BLaER1 (cell line): ENCODE measurements around the gene C1QL2.

Source experiments
- H3K27ac ChIP-seq: shearing (Covaris generic); formaldehyde crosslinking; 2 replicates; pipeline ENCODE4 v1.8.1; 2022
- H3K27me3 ChIP-seq: shearing (Covaris generic); formaldehyde crosslinking; 2 replicates; pipeline ENCODE4 v1.8.1; 2022
- H3K36me3 ChIP-seq: shearing (Covaris generic); formaldehyde crosslinking; 2 replicates; pipeline ENCODE4 v1.8.1; 2022
- H3K4me1 ChIP-seq: shearing (Covaris generic); formaldehyde crosslinking; 2 replicates; pipeline ENCODE4 v1.8.1; 2022
- H3K4me2 ChIP-seq: shearing (Covaris generic); formaldehyde crosslinking; 2 replicates; pipeline ENCODE4 v1.8.1; 2022
- H3K4me3 ChIP-seq: shearing (Covaris generic); formaldehyde crosslinking; 2 replicates; pipeline ENCODE4 v1.8.1; 2022
- H3K9ac ChIP-seq: shearing (Covaris generic); formaldehyde crosslinking; 2 replicates; pipeline ENCODE4 v1.8.1; 2022
- H3K9me3 ChIP-seq: shearing (Covaris generic); formaldehyde crosslinking; 2 replicates; pipeline ENCODE4 v1.8.1; 2022
- H4K20me1 ChIP-seq: shearing (Covaris generic); formaldehyde crosslinking; 2 replicates; pipeline ENCODE4 v1.8.1; 2022
- Cebpa-rat ChIP-seq: shearing (Covaris generic); IDR thresholded peaks from 2 replicates; pipeline ENCODE4 v1.8.1; 2022

C1QL2 gene

GRCh38 chr2:119169717-119170116 is 11.2 kb upstream of the C1QL2 start:
- no peak overlapping the region for H3K27ac ChIP-seq
- no peaks in the 10 kb centered on the region for H3K36me3 ChIP-seq
- no peak overlapping the region for H3K9ac ChIP-seq
- no peaks in the 10 kb centered on the region for H3K4me1 ChIP-seq
- H3K27me3 ChIP-seq: no peaks in the 10 kb centered on the region
- H3K4me2 ChIP-seq: no peak overlapping the region
- H3K4me3 ChIP-seq: no peak overlapping the region
- no peak for TF ChIP-seq Cebpa-rat
- no peaks in the 10 kb centered on the region for H3K9me3 ChIP-seq
- H4K20me1 ChIP-seq: no peaks in the 10 kb centered on the region

DNA sequence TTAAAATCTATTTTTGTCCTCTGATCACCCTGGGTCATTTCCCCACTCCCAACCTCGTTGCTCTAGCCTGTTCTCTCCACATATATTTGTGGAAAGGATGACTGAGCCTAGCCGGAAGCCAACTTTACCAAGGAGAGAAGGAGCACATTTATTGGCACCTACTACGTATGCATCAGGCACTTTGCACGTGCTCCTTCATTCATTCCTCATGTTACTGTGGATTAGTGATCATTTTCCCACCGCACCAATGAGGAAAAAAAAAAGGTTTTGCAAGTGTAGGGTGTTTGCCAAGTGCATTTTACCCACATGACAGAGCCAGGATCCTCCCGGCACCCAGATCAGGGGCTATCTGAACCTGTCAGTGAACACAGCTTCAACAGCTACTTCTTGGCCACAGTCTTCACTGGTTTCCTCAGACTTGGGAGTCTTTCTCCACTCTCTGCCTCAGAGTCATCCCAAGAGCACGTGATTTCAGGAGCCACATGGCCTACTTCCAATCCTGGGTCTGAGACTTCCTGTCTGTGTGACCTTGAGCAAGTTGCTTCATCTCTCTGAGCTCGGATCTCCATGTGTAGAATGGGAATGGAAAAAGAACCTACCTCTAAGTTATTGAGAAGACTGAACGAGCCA is 1.9 kb upstream of the C1QL2 start:
- TF ChIP-seq Cebpa-rat: no peak
- Histone ChIP-seq H3K4me2 (no peak overlapping the region), H3K27ac (no peak overlapping the region), H3K4me3 (no peak overlapping the region), H3K9ac (no peak overlapping the region), H3K4me1 (no peaks in the 10 kb centered on the region), H3K9me3 (peaks cover 34% of the 10 kb centered on the region), H4K20me1 (no peaks in the 10 kb centered on the region), H3K36me3 (no peaks in the 10 kb centered on the region), H3K27me3 (peaks cover 20% of the 10 kb centered on the region)

DNA sequence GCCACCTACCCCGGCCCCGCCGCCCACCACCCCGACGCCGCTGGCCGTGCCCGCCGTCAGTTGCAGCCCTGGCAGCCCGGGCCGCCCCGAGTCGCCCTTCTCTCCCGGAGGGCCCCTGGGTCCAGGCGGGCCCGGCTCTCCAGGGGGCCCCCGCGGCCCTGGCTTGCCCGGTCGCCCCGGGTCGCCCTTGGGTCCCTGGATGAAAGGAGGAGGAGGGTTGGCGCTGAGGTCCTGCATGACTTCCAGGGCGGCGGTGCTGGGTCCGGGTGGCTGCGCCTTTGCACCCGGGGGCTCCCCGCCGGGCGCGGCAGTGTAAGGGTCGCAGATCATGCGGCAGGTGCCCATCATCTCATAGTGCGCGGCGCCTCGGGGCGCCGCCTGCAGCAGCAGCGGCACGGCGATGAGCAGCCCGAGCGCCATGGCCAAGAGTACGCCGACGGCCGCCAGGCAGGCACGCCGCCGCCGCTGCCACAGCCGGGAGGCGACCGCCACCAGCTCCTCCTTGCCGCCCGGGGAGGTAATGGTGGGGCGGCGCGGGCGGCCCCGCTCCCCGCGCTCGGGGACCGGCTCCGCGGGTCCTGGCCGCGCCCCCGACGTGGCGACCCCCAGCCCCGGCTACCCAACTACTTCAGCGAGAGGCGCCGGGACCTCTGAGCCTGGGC is 570 bp downstream of the C1QL2 start:
- Histone ChIP-seq H3K36me3 (no peaks in the 10 kb centered on the region), H3K9me3 (peaks cover 34% of the 10 kb centered on the region), H4K20me1 (no peaks in the 10 kb centered on the region), H3K4me2 (no peak overlapping the region), H3K27me3 (peaks cover 35% of the 10 kb centered on the region), H3K27ac (no peak overlapping the region), H3K4me3 (no peak overlapping the region), H3K4me1 (no peaks in the 10 kb centered on the region), H3K9ac (no peak overlapping the region)
- no peak for TF ChIP-seq Cebpa-rat

DNA sequence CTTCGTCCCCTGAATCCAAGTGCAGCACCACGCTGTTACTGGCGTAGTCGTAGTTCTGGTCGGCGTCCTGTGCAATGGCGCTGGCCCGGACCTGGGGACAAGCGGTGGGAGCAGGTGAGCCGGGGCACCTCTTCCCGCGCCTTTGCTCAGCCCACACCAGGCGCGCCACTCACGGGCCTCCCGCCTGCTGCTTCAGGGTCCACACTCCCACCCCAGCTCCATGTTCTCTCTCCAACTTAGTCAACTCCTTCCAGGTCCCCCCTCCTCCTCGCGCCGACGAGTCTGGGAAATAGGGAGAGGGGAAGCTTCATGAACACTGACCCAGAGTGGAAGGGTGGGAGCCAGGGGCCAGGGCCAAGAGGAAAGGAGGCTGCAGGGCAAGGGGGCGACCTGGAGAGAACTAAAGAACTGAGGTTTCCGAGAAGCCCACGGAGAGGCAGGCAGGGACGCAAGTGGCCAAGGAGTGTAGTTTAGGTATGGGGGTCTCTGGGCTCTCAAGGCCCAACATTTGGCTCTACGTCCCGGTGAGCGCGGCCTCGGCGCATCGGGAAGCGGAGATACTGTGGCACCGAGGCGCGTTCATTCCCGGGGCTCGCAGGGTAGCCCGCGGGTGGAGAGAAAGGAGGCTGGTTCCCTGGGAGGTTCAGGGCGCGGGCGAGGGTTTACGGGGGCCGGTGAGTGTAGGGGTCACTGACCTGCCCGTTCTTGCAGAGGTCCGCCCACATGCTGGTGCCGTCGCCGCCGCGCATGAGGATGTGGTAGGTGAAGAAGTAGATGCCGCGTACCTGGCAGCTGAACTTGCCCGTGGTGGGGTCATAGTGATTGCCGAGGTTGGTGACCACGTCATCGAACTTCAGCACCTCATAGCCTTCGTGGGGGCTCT is 1.4 kb downstream of the C1QL2 start:
- no peaks in the 10 kb centered on the region for H4K20me1 ChIP-seq
- no peak overlapping the region for H3K4me3 ChIP-seq
- no peak overlapping the region for H3K27ac ChIP-seq
- H3K4me2 ChIP-seq: no peak overlapping the region
- H3K36me3 ChIP-seq: no peaks in the 10 kb centered on the region
- peaks cover 35% of the 10 kb centered on the region for H3K27me3 ChIP-seq
- peaks cover 34% of the 10 kb centered on the region for H3K9me3 ChIP-seq
- TF ChIP-seq Cebpa-rat: no peak
- H3K4me1 ChIP-seq: no peaks in the 10 kb centered on the region
- no peak overlapping the region for H3K9ac ChIP-seq

GRCh38 chr2:119156105-119156890 is 2.3 kb downstream of the C1QL2 start:
- H4K20me1 ChIP-seq: no peaks in the 10 kb centered on the region
- no peak for TF ChIP-seq Cebpa-rat
- no peak overlapping the region for H3K4me2 ChIP-seq
- H3K36me3 ChIP-seq: no peaks in the 10 kb centered on the region
- H3K9ac ChIP-seq: no peak overlapping the region
- H3K27ac ChIP-seq: no peak overlapping the region
- H3K4me3 ChIP-seq: no peak overlapping the region
- peaks cover 34% of the 10 kb centered on the region for H3K9me3 ChIP-seq
- H3K4me1 ChIP-seq: no peaks in the 10 kb centered on the region
- H3K27me3 ChIP-seq: peaks cover 35% of the 10 kb centered on the region

GRCh38 chr2:119155633-119156032 is 2.9 kb downstream of the C1QL2 start:
- no peak for TF ChIP-seq Cebpa-rat
- no peak overlapping the region for H3K9ac ChIP-seq
- peaks cover 35% of the 10 kb centered on the region for H3K27me3 ChIP-seq
- no peaks in the 10 kb centered on the region for H3K4me1 ChIP-seq
- H3K4me3 ChIP-seq: no peak overlapping the region
- H4K20me1 ChIP-seq: no peaks in the 10 kb centered on the region
- H3K36me3 ChIP-seq: no peaks in the 10 kb centered on the region
- peaks cover 34% of the 10 kb centered on the region for H3K9me3 ChIP-seq
- H3K27ac ChIP-seq: no peak overlapping the region
- H3K4me2 ChIP-seq: no peak overlapping the region

DNA sequence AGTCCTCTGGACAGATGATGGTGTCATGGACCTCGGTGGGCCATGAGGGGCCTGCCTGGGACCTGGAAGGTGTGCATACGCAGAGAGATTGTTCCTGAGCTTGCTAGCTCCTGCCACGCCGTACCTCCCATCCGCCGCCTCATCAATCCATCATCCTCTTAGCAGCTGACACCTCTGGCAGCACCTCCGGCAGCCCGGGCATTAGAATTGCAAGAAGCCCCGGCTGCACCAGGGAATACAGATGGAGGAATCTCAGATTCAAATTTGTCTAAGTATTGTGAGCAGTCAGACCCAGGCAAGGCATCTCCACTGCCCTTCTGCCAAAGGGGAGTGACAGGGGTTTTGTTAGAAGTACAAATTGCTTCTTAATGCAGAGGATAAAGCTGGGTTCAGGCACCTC is 4.5 kb downstream of the C1QL2 start:
- no peaks in the 10 kb centered on the region for H3K36me3 ChIP-seq
- no peak overlapping the region for H3K9ac ChIP-seq
- no peak for TF ChIP-seq Cebpa-rat
- peaks cover 35% of the 10 kb centered on the region for H3K27me3 ChIP-seq
- no peak overlapping the region for H3K4me3 ChIP-seq
- H3K4me1 ChIP-seq: no peaks in the 10 kb centered on the region
- H3K9me3 ChIP-seq: peaks cover 30% of the 10 kb centered on the region
- no peaks in the 10 kb centered on the region for H4K20me1 ChIP-seq
- H3K27ac ChIP-seq: no peak overlapping the region
- H3K4me2 ChIP-seq: no peak overlapping the region

GRCh38 chr2:119149611-119150010 is 8.9 kb downstream of the C1QL2 start:
- Histone ChIP-seq H4K20me1 (no peaks in the 10 kb centered on the region), H3K4me2 (no peak overlapping the region), H3K27me3 (peaks cover 8% of the 10 kb centered on the region; the same call in 1 of the 2 replicates), H3K9me3 (no peaks in the 10 kb centered on the region), H3K27ac (no peak overlapping the region), H3K4me3 (no peak overlapping the region), H3K36me3 (no peaks in the 10 kb centered on the region), H3K4me1 (no peaks in the 10 kb centered on the region), H3K9ac (no peak overlapping the region)
- TF ChIP-seq Cebpa-rat: no peak

DNA sequence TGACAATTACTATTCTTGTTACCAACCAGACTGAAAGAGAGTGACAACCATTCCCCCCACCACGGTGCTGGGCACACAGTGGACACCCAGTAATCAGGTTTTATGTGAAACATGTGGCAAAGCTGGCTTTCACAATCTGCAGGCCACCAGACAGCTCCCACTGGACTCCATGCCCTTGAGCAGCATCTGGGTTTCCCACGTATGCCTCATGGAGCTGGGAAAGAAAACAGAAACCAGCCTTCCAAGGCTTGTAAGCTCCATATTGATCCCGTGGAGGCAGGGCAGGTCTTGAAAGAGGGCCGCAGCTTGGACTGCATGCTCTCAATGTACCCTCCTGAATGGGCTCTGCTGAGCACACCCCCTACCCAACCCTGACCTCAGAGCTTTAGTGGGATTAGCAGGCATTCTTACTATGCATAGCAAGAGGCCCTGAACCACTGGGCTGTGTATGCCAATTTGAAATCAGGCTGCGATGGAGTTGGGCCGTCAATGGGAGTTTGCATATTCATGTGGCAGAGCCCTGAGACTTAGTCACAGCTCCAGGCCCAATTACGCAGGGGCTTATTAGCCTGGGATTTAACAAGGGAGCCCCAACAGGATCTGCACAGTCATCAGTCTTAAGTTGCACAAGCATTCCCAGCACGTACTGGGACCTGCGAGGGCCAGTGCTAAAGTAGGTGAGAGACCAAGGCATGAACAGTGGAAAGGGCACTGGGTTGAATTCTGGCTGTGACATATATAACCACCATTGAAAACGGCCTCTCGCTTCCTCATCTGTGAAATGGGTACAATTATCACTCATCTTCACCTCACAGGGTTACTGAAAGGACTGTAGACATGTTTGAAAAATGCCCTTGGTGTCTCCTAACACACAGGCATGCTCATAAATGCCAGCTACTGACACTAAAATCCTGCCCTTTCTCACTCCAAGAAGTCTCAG is 10.5 kb downstream of the C1QL2 start:
- Histone ChIP-seq H3K4me1 (no peaks in the 10 kb centered on the region), H3K9me3 (no peaks in the 10 kb centered on the region), H4K20me1 (no peaks in the 10 kb centered on the region), H3K36me3 (no peaks in the 10 kb centered on the region), H3K4me3 (no peak overlapping the region), H3K27me3 (no peaks in the 10 kb centered on the region), H3K27ac (no peak overlapping the region), H3K4me2 (no peak overlapping the region), H3K9ac (no peak overlapping the region)
- TF ChIP-seq Cebpa-rat: no peak
